Activated T-cell treated with anti-CD3 and anti-CD28 coated beads for 48 hours (primary cell): ENCODE results near the gene ST3GAL4.
"Not testable (repeated sequence)": the region's sequence is repeated elsewhere in the genome, so short reads cannot be mapped to it uniquely, and the experiment has no call there.

Source experiments
- DNase-seq: peaks from one replicate; pipeline ENCODE4 v3.0.0-alpha.2; 2020; ENCODE audit warnings: low read depth

Gene ST3GAL4

GRCh38 chr11:126355324-126355925, at the start of gene ST3GAL4:
ST3GAL4 (plus strand) TSS chr11:126355686; CDS start chr11:126406156, 50,470 bp downstream.
- peak; percentile 74 for DNase-seq

- DNase-seq, result no peak
Observed at GRCh38 chr11:126305699-126306098, 49.8 kb upstream of the ST3GAL4 start.

DNA sequence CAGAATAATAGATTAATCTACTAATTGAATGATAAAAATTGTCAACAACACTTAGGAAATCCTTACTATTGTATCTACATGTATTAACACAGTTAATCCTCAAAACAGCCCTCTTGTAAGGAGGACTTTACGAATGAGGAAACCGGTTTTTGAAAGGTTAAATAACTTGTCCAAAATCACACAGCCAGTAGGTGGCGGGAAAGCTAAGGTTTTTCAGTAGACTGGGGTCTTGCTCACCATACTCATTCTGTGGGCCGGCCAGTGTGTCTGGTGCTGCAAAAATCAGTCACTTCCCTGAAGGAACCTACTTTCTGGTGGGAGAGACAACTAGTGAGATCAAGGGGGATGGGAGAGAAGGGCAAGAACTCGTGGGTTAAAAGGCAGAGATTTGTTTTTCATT, 47.8 kb upstream of the ST3GAL4 start:
- DNase-seq, result no peak

GRCh38 chr11:126308271-126308671, 47.2 kb upstream of the ST3GAL4 start:
- no peak for DNase-seq

GRCh38 chr11:126308771-126309170, 46.7 kb upstream of the ST3GAL4 start:
- not testable (repeated sequence) for DNase-seq

GRCh38 chr11:126310200-126310991, 45.1 kb upstream of the ST3GAL4 start:
- peak; percentile 48 for DNase-seq

DNA sequence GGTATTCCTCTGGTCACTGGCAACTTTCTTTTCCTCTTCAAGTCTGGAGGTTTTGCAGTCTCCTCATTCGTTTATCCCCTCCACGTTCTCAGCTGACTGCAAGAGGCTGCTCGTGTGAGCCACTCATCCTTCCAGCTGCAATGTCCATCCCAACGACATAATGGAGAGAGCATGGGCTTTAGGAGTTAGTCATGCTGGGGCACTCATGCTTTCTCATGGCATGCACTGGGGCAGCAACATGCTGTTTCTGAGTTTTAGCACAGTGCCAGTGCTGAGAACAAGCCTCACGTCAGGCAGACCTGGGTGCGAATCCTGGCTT, 44.5 kb upstream of the ST3GAL4 start:
- DNase-seq, result no peak

- no peak for DNase-seq
Observed at GRCh38 chr11:126311401-126312291, 43.8 kb upstream of the ST3GAL4 start.

- no peak for DNase-seq
Observed at GRCh38 chr11:126312961-126313360, 42.5 kb upstream of the ST3GAL4 start.

- DNase-seq, result no peak
Observed at GRCh38 chr11:126313826-126314225, 41.7 kb upstream of the ST3GAL4 start.

DNA sequence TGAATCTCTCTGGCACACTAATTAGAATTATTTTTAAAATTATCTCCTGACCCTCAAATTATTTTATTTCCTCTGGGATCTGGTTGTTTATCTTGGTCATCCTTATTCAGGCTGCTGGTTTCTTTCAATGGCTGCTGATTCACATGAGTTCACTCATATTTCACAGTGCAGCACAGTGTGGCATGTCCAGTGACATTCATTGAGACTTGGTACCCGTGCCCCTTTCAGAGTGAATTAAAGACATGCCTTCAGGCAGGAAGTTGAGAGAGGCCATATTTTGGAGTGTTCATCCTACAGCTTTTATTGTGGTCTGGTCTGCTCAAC, 38.1 kb upstream of the ST3GAL4 start:
- no peak for DNase-seq

DNA sequence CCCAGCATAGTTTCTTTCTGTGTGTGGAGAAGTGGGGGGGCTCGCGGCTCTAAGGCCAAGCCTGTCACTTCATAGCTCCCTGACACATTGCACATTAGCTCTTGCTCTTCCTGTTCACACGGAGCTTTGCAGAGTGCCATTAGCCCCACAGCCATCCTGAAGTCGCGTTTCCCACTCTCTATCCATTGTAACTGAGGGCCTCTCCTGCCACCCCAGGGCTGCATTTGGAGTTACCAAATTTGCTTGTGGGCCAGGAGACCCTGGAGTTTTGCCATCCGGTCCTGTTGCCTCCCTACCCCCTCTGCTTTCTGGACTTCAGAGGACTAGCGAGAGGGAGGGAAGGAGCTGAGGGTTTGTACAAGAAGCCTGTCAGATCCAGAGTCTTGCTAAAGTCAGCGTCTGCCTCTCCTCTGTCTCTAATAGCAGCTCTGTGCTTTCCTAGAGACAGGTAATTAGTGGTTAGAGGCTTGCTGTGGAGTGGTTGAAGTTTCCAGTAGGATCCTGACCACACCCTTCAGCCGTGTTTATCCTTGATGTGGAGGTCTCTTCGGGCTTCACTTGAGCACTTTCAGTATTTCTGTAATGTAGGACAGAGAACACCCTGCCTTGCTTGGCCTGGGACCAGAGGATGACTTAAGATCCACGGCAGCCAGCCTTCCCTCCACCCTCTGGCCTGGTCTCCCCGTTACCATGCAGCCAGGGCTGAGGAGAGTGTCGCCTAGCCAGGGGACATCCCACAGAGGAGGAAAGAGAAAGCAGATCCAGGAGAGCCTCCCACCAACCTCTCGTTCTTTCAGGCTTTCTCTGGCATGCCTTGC, 37.5 kb upstream of the ST3GAL4 start:
- DNase-seq, result peak; percentile 18

DNA sequence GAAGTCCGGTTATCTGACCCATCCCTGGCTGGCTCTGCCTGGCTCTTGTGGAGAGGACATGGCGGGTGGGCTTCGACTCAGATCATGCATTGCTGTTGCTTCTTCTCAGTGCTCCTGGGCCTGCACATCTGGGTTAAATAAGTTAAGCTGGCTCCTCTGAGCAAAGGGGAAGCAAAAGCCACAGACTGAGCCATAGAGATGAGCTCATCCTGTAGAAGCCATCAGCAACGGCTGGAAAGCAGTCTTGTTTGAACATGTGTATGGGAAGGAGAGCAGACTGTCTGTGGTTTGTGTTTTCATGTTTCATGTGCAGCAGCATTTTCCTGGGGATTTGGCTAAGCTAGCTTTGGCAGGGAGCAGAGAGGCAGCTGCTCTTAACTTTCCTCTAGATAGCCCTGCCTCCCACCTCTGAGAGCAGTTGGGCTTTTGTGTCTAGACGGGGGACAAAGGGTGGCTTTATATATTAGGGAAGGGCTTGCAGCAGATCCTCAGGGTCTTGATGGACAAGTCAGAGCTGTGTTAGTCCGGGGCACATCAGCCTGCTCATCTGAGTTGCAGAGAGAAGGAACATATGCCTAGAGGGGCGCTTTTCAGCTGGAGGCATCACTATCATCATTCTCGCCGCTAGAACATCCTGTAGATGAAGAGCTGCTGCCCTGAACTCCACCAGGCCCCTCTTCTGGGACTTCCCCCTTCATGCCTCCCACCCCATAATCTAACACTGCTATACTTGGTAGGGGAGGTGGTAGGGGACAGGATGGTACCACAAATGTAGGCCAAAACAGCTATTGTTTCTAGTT, 36.7 kb upstream of the ST3GAL4 start:
- no peak for DNase-seq

DNA sequence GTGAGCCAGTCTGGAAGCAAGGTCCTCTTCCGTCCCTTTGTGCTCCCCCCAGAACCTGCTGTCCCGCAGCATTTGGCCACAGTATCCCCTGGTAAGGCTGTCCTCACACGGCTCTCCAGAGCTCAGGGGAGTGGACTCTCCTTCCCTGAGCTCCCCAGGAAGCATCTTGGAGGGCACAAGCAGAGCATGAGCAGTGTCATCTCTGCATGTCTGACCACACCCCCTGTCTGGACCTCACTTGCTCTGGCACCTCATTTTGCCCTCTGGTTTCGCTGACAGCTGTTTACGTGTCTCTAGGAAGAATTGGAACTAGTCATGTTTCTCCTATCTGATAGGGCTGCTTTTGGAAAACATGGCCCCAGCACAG, 36.1 kb upstream of the ST3GAL4 start:
- DNase-seq, result no peak

DNA sequence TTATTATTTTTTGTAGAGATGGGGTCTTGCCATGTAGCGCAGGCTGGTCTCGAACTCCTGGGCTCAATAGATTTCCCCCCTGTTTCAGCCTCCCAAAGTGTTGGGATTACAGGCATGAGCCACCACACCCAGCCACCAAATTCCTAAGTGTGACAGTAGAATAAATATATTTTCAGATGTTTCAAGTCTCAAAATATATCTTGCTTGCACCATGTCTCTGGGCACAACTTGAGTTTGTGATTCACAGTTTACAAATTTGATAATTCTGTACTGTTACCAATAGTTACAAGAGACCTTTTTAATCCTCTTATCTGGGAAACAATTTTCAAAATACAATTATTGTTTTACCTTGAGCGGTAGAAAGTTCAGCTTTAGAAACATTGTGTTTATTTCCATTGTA, 32.5 kb upstream of the ST3GAL4 start:
- DNase-seq, result no peak

DNA sequence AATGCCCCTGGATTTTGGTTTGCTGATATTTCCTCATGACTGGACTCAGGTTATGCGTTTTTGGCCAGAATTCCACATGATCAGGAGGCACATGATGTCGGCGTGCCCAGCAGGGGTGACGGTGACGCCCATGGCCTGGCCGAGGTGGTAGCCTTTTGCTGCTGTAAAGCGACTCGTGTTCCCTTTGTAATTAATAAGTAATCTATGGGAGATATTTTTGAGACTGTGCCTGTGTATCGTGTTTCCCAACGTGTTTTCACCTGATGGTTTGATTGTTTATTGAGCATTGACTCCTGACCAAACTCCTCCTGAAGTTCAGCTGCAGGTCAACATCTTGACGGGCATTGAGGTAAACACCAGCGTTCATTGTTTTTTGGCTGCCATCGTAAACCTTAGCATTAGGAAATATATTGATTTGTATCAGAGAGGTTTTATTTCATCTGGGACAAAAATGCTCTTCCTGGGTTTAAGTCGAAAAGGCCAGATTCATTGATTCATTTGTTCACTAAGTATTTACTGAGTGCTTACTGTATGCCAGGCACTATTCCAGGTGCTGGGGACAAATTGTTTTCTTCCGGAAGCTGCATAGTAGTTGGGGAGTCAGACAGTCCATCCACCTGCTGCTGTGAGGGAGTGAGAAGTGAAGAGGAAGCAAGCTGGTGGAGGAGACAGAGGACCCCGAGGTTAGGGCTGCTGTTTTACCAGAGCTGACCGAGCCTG, 28.0 kb upstream of the ST3GAL4 start:
- no peak for DNase-seq

GRCh38 chr11:126328001-126328390, 27.5 kb upstream of the ST3GAL4 start:
- no peak for DNase-seq

DNA sequence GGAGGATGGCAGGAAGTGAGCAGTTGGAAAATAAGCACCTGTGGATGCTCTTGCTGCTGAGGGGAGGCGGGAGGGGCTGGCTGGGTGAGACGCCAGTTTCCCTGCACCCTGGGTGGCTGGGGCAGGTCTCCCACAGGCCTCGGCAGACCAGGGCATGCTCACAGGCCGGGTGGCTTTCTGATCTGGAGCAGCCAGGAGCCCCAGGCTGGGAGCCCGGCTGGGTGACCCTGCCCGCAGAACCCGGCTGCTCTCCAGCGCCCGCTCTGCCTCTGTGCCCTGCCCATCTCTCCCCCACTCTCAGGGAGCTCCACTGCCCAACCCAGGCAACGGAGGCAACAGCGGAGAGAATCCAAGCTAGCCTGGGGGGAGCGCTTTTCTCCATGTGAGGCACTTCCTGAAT, 27.0 kb upstream of the ST3GAL4 start:
- DNase-seq, result no peak

DNA sequence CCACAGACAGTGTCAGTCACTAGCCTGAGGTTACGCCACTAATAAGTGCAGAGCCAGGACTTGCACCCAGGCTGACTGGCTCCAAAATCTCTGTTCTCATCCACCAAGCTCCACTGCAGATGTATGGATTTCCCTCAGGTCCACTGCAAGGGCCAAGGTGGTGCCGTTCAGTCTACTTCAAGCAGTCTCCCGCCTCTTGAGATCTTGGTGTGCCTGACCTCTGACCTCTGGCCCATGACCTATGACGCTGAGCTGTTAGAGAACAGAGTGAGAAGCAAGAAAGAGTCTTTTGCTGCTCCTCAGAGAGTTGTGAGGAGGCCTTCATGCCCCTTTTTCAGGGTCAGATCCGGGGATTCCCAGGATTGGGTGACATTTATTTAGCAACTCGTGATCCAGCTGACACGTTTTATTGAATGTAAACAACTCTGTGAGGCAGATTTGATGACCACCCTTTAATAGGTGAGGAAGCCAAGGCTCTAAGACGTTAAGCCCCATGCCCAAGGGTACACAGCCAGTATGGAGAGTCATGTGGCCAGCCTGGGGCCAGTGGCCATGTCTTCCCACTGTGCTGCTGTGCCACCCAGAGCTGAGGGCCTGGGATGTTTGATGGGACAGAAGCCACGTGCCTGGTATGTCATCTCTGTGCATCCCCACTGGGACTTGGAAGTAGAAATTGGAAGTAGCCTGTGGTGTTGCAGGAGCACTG, 26.4 kb upstream of the ST3GAL4 start:
- no peak for DNase-seq

DNA sequence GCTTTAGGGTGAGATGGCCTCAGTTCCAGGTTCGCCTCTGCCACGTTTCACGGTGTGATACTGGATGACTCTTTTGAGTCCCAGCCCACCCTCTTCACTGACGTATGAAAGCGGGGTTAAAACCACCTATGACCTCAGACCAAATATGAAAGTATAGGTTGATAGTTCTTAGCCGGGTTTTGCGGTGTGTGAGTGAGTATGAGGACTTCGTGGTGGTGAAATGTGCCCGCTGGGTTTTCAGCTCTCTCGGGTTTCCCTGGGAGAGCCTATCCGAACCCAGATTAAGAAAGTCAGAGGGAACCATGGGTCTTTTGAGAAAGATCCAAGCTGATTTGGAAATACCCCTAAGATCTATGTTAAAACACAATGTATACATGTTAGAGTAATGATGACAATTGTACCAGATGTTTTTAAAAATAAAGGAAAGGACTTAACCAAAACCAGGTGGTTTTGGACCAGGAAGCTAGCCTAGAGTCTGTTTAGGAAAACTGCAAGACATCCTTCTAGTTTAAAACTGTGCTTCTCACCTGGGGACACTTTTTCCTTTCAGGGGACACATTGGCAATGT, 25.8 kb upstream of the ST3GAL4 start:
- no peak for DNase-seq
